Measurements from ENCODE around the gene FGD5.
"Not testable (repeated sequence)": the region's sequence is repeated elsewhere in the genome, so short reads cannot be mapped to it uniquely, and the experiment has no call there.

The FGD5 gene

DNA sequence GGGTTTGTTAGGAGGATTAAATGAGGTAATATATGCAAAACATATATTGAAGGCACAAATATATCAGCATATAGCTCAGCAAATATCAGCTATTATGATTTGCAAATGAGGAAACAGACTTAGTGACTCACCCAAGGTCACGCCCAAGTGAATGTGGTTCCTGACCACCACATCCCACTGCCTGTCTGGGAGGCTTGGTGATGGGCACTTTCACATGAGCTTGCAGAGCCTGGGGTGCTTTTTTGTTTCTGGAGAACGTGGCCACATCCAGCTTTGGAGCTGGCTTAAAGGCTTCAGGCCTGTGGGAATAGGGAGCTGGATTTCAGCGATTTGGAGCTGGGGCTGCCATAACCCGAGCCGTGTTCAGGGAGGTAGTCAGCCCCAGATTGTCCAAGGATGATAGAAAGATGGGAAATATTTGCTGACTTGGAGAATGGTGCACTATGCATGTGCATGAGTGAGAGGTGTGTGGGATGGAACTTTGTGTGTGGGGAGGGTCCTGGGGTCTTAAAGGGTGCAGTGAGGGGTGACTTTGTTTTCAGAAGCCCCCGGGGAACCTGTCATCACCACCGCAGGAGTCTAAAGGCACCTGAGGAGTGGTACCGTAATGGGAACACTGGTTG is 12.0 kb upstream of the FGD5 start:
- no peak for DNase-seq

DNA sequence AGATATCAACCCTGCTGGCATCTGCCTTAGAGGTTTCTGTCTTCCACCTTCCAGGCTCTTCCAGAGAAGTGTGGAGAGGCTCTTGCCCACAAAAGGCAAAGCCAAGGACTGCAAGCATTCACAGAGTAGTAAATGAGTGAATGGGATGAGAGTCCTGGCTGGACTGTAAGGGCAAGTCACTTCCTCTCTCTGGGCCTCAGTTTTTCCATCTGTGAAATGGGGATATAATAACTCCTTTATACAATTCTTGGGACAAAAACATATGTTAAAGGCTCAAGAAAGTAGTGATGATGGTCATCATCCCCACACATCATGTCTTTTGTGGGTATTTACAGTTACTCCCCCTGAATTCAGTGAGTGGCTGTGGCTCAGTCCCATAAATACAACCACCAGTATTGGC is 10.7 kb upstream of the FGD5 start:
- no peak for DNase-seq

DNA sequence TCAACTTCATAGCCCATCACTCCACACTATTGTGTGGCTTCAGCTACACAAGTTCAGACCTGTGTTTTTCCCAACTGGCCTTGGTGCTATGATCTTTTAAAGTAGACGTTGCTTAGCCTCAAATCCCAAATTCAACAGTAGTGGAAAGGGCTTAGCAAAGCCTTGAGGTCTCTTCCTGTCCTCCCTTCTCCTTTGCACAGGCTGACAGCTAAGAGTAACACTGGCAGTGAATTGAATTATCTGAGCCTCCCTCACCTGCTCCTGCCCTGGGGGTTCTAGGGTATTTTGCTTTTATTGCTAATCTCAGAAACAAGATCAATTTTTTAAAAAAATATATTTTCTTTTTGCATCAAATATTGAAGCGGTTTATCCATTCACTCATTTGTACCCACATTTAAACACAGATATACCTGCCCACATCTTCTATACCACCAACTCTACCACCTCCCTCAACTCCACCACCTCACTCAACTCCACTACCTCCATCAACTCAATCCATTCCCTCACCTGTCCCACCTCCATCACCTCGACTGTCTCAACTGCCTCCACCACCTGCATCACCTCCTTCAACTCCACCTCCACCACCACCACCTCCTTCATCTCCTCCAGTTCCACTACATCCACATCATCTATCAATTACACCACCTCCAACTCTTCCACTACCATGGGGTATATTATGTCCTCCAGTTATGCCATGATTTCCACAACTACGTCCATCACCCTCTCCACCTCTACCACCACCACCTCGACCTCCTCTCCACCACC is 10.1 kb upstream of the FGD5 start:
- no peak for DNase-seq

DNA sequence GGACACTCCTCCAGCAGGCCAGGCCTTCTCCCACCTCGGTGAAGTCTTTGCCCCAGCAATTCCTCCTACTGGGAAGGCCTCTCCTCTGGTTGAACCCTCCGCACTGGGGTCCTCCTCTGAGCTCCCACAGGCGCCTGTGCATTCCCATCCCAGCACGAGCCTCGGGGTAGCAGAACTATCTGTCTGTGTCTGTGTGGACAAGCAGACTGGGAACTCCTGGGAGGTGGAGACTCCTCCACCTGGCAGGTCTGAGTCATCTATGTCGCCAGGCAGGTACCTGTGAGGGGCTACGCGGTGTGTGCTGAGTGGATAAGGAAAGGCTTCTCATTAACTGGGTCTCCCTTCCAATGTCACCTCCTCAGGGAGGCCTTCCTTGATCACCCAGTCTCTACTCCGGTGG is 9.2 kb upstream of the FGD5 start:
- DNase-seq = not testable (repeated sequence)

DNA sequence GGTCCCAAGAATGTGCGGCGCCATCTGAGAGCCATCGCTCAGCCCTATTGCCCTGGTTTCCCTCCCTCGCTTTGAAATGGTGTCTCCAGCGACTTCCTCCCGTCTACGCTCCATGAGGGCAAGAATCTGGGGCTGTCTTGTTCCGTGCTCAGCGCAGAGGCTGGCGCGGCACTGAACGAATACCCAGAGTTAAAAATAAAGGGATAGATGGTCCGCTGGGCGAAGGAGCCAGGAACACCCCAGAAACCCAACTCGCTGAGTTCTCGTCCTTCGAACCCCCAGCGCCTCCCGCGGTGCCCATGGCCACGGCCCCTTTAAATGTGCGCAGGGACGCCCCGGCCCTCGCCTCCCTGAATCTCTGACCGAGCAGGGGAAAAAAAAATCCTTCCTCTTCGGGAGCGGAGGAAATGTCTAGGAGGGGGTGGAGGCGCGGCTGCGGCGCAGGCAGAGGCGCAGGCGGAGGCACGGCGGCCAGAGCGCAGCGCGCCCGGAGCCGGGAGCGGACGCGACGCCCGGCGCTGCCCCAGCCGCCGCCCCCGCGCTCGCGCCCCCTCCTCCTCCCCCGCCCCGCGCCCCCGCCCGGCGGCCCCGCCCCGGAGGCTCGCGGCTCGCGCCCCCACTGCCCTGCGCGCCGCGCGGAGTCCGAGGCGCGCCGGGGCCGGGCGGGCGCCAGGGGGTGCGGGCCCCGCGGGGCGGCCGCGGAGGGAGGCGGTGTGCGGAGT is 8.5 kb upstream of the FGD5 start:
- DNase-seq = no peak

DNA sequence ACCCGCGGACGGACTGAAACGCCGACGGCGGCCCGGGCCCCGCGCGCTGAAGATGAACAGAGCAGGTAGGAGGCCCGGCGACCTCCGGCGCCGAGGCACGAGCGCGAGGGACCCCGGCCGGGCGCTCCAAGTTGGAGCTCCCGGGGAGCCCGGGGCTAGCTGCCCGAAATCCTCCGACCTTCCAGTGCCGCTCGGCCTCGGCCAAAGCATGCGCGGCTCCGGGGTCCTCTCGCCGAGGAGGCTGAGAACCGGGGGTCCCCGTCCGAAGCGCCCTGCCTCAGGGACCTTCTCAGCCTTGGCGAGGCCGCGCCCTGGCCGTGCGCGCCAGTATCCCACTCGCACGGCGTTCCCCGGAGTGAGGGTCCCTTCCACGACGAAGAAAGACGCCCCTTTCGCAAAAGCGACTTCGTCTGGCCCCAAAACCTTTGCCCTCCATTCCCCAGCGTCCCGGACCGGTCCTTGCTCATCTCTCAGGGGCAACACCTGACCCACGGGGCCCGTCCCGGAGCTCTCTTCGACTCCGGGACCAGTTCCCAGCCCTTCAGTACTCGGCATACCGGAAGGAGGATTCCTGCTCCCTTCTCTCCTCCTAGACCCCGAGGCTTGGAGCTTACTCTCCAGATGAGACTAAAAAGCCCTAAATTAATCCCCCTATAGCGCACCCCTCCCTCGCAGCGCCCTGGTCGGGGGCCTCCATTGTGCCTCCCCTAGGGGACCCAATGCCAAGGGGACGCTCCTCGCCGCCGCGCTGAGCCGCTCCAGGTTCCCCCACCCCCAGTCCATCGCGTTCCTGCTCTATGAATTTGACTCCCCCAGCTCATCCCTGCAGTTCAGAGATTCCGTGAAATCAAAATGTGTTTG is 7.7 kb upstream of the FGD5 start:
- DNase-seq = no peak

DNA sequence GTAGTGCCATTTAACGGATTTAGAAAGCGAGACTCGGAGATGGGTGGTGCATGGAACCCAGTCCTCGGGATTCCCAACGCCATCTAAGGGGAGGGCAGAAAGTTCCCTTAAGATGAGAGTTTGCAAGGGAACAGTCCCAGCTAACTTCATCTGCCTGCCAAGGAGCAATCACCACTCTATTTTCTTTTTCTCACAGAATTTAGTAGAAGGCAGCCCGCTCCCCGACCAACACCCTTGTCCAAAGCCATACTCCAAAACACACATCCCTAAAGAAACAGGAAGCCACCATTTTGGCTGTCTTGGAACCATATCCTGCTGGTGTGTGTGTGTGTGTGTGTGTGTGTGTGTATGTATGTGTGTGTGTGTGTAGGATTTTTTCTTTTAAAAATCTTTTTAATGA is 7.1 kb upstream of the FGD5 start:
- DNase-seq = no peak

DNA sequence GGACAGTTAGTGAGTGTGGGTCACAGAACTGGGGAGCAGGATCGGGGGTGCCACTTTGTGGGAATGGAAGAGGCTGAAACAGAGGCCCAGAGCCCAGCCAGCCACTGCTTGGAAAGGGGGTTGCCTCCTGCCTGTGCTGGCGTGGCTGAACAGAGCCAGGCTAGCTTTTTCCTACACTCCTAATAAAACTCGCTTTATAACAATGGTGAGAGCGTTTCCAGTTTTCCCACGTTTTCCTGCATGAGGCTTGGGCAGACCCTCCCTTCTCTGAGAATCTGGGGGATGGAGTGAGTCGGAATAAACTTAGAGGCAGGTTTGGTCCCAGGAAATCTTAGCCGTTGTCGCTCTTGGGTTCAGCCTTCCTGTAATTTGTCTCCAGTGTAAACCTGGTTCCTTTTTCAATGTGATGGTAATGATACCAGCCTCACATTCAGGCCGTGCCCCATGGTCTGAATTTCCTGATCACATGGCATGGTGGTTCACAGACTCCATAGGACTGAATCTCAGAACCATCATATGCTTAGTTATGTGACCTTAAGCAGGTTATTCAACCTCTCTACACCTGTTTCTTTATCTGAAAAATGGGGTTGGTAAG is 6.5 kb upstream of the FGD5 start:
- DNase-seq = no peak

DNA sequence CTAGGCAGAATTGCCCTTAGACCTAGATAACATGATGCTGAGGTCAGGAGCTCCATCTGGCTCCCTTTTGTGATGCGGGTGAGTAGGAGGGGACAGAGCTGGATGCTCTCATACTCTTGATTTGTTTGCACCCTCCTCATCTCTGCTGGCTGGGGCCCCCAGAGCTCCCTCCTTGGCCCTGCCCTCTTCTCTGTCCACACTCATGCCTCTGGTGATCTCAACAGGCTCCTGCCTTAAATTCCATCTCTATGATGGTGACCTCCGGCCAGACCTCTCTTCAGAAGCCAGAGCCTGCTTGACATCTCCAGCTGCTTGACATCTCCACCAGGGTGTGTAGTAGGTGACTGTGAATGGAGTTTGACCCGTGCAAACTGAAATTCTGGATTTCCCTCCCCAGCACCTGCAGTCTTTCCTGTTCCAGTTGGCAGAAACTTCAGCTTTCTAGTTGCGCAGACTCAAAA is 4.3 kb upstream of the FGD5 start:
- no peak for DNase-seq

DNA sequence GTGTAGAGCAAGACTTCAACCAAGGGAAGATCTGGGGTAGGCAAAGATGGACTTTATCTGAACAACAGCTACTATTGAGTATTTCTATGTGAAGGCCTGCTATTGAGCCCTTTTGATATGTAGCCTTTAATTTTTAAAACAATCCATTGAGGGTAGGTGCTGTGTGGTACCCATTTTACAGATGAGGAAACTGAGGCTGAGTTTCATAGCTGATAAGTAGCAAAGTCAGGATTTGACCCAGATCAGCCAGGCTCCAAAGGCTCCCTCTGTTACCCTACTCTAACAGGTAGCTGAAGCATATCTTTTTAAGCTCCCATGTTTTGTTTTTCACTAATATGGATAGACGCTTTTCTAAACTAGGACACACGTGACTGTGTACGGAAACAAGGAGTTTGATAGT is 2.4 kb upstream of the FGD5 start:
- DNase-seq = no peak

DNA sequence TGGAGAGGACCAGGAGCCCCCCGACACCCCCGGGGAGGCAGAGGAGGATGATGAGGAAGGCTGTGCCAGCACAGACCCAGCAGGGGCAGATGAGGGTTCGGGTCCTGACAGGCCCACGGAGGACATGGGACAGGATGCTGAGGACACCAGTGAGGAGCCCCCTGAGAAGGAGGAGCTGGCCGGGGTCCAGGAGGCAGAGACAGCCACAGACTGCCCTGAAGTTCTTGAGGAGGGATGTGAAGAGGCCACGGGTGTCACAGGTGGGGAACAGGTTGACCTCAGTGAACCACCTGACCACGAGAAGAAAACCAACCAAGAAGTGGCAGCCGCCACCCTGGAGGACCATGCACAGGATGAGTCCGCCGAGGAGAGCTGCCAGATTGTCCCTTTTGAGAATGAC is 909 bp downstream of the FGD5 start:
- DNase-seq = no peak

DNA sequence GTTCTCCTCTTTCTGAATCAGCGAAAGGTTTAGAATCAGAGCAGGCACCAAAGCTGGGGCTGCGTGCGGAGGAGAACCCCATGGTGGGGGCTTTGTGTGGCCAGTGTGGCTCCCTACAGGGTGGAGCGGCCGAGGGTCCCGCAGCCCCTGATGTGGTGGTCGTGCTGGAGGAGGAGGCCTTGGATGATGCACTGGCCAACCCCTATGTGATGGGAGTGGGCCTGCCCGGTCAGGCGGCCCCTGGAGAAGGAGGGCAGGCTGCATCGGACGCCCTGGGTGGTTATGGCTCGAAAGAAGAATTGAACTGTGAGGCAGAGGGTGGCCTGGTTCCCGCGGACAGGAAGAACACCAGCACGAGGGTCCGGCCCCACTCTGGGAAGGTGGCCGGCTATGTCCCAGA is 1.4 kb downstream of the FGD5 start:
- no peak for DNase-seq

DNA sequence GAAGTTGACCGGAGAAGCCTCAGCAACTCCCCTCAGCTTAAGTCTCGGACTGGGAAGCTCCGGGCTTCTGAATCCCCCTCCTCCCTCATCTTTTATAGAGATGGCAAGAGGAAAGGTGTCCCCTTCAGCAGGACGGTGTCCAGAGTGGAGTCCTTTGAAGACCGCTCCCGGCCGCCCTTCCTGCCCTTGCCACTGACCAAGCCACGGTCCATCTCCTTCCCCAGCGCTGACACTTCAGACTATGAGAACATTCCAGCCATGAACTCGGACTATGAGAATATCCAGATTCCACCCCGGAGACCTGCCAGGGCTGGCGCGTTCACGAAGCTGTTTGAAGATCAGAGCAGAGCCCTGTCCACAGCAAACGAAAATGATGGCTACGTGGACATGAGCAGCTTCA is 2.4 kb downstream of the FGD5 start:
- DNase-seq = no peak

DNA sequence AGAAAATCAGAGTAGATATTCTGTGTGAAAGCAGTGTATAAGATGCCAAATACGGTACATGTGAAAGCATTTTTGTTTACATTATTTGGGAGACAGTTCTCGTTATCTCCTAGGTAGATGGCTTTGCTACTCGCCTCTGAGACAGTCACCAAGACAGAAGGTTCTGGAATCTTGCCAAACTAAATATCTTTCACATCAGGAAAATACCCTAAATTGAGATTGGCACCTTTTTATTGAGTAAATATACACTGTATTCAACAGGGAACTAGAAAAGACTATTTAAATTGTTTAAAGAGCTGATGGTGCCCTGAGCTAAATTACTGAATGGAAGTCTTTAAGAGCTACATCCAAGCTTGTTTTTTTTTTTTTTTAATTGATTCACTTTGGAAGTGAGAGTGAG is 3.4 kb downstream of the FGD5 start:
- DNase-seq = no peak

DNA sequence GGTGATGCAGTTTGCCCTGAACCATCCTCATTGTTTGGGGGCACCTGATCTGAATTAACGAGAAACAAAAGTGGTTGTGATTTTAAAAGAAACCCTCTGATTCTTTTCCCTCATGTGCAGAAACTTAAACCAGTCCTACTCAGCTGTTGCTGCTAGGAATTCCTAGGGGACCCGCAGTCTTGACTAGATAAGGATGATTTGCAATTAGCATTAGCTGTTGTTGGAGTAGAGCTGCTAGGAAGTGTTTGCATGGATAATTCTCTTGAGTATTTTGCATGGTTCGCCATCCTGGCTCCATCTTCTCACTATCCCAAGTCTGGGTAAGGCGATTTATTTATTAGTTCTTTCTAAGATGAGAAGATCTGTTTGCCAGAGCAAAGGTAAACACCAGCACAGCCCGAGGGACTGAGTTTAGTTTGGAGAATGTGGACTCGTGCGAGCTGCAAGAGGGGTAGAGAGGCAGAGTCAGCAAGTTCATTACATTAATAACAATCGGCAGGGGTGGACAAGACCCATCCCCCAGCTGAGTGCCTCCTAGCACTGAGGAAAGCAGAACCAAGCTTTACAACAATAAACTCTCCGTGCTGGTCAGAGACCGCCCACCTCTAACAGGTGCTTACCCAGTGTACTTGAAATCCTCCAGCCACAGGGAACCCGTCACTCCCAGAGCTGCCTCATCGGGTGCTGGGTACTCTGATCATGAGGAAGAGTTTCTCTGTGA is 4.1 kb downstream of the FGD5 start:
- no peak for DNase-seq

DNA sequence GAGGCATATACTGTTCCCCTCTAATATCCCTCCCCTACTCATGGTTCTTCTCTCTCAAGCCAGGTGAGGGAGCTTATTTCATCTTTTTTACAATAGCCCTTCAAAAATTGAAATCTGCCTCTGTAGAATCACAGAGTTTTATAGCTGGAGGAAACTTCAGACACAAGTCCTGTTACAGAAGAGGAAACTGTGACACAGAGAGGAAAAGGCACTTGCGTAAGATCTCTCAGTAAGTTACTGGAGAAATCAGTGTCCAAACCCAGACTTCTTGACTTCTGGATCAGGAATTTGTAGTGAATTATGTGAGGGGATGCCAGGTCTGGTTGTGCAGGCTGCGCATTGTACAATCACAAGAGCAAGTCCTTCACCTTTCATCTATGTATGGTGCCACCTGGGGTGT is 4.6 kb downstream of the FGD5 start:
- no peak for DNase-seq

DNA sequence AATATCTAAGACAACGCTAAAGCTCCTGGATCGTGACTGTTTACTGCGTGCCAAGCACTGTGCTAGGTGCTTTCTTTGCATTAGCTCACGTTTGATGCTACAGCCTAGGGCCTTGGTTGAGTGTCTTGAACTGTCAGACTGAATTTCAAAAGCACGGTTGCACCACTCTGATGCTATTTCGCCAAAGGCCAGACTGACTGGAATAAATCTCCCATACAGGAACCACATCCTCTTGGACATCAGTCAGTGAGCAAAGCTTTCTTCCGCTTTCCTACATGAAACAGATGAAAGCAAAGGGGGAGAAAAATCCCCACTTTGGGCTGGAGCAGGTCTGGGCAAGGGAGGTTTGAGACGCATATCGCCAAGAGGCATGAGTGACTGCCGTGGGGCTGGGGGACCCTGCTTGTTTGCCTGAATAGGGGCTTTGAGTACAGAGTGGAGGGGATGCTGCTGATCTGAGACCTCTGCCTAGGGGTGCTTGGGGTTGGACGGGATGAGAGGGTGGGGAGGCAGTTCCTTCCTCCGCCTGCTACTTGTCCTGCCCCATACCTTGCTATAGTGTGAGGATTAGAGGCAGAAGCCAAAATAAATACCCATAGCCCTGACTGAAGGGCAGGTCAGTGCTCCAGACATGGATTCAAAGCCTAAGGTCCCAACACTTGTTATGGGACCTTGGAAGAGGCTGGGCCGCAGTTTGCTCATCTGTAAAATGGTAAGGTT is 5.3 kb downstream of the FGD5 start:
- no peak for DNase-seq

DNA sequence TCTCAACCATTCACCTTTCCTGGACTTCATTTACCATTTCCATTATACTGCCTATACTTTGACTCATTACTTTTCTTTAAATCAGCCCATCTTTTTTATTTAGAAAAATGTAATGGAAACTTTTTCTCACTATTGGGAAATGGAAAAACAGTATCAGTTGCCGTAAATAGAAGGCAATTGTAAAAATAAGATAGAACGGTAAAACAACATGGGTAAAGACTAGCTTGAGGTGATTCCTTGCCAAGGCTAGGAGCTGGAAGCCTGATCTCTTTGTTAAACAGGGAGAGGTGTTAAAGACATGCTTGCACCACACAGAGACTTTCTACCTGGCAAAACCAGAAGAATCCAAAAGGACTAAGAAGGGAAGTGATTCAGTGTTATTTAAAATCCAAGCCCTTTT is 5.9 kb downstream of the FGD5 start:
- DNase-seq = no peak

DNA sequence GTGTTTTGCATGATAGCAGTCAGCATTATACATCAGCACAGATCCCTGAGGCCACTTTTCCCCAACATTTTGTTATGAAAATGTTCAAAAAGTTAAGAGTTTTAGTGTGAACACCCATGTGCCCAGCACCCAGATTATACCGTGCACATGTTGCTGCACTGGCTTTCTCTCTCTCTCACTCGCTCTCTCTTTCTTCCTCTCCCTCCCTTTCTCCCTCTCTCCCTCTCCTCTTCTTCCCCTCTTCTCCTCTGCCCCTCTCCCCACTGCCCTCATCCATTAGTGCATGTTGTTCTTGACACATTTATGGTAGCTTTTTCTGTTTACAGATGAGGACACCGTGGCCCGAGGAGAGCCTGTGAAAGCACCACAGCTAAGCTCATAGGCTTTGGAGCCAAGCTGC is 7.3 kb downstream of the FGD5 start:
- no peak for DNase-seq

DNA sequence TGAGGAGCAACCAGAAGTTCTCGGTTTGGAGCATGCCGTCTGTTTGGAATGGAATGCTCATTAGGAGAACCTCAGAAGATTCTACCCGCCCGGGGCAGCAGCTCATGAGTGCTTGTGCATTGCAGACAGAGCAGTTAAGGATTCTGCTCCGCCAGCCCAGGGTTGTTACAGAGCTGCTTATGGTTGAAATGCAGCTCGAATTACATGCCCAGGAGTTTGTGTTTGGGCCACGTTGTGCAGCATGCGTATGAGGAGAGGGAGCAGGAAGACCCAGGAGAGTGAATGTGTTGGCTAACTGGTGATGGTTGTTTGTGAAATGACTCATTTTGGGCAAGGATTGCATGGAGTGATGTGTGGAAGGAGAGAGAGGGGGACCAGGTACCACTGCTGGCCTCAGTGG is 9.0 kb downstream of the FGD5 start:
- no peak for DNase-seq

DNA sequence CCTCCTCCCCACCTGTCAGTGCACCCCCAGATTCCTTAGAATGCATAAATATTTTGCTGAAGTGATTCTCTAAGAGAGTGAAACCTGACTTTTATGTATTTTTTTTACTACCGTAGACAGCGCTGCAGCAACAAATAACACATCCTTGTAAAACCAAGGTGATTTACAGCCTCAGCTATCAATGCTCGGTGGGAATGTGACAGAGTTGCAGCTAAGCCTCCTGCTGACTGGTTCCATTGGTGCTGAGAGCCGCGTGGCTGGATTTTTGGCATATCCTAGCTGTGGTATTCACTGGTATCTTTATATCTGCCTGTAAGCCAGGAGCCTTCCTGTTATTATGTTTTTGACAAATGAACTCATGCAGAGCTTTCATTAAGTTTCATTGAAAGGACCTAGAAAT is 11.0 kb downstream of the FGD5 start:
- DNase-seq = no peak
